Posterior cingulate gyrus (tissue), 11 donors: Measurements from ENCODE around the gene NSMCE1.
A peak's percentile ranks its signal among the peaks of the same experiment; 100 is the strongest.

Experiments
- DNase-seq, 10 donors: peaks; one replicate each; pipeline versions ENCODE4 v3.0.0 to v3.0.0-alpha.2; 2020 to 2021; ENCODE audit warnings: mixed read lengths in 3 of 10
- intact Hi-C: fragments of 100-400 bp; cut with DNase I; formaldehyde crosslinking; loops from one replicate; pipeline ENCODE4 v1.15.1; 2023

Gene NSMCE1

GRCh38 chr16:27245276-27246172 lies 23.0 kb downstream of the NSMCE1 start:
- intact Hi-C loops = no loop called here
- peak in 1 of 10 donors; percentile 69 for DNase-seq

- intact Hi-C loops = no loop called here
- peak in 1 of 10 donors; percentile 53 for DNase-seq
Observed at GRCh38 chr16:27244363-27244755, 24.2 kb downstream of the NSMCE1 start.

- intact Hi-C loops = no loop called here
- peak in 1 of 10 donors; percentile 43 for DNase-seq
Observed at GRCh38 chr16:27243725-27244362, 24.7 kb downstream of the NSMCE1 start.

- intact Hi-C loops = no loop called here
- DNase-seq = peak in 1 of 10 donors; percentile 85
Observed at GRCh38 chr16:27242868-27243590, 25.5 kb downstream of the NSMCE1 start.

GRCh38 chr16:27242398-27242797 lies 26.2 kb downstream of the NSMCE1 start:
- intact Hi-C loops = no loop called here
- DNase-seq = no peak

GRCh38 chr16:27241658-27242057 lies 26.9 kb downstream of the NSMCE1 start:
- peak in 1 of 10 donors; percentile 20 for DNase-seq
- intact Hi-C loops = no loop called here

GRCh38 chr16:27240948-27241531 lies 27.5 kb downstream of the NSMCE1 start:
- intact Hi-C loops = no loop called here
- peak in 1 of 10 donors; percentile 71 for DNase-seq

GRCh38 chr16:27239906-27240655 lies 28.5 kb downstream of the NSMCE1 start:
- peak in 1 of 10 donors; percentile 36 for DNase-seq
- intact Hi-C loops = no loop called here

- intact Hi-C loops = no loop called here
- DNase-seq = peak in 2 of 10 donors; percentile 23 to 62
Observed at GRCh38 chr16:27239026-27239425, 29.5 kb downstream of the NSMCE1 start.

GRCh38 chr16:27238591-27238990 lies 30.0 kb downstream of the NSMCE1 start:
- no peak for DNase-seq
- intact Hi-C loops = no loop called here

GRCh38 chr16:27238016-27238587 lies 30.5 kb downstream of the NSMCE1 start:
- DNase-seq = peak in 3 of 10 donors; percentile 68 to 83 (median 82)

GRCh38 chr16:27237219-27238015 lies 31.2 kb downstream of the NSMCE1 start:
- peak in 2 of 10 donors; percentile 75 to 81 for DNase-seq
- intact Hi-C loops = no loop called here

More at GRCh38 chr16:27238016-27238587, 30.5 kb downstream of the NSMCE1 start:
- intact Hi-C loops = no loop called here

- intact Hi-C loops = no loop called here
- DNase-seq = peak in 2 of 10 donors; percentile 26 to 45
Observed at GRCh38 chr16:27236635-27237218, 31.8 kb downstream of the NSMCE1 start.

GRCh38 chr16:27235938-27236245 lies 32.7 kb downstream of the NSMCE1 start:
- intact Hi-C loops = loop anchor here (2.0 kb wide), 2 partner anchors 131 to 221 kb away; no protein-coding TSS in a partner anchor
- peak in 2 of 10 donors; percentile 77 to 78 for DNase-seq

- peak; percentile 46 to 94 (median 70) for DNase-seq
- intact Hi-C loops = loop anchor here (2.0 kb wide), 2 partner anchors 132 to 222 kb away; no protein-coding TSS in a partner anchor
Observed at GRCh38 chr16:27235055-27235937, 33.3 kb downstream of the NSMCE1 start.

- peak in 3 of 10 donors; percentile 54 to 75 (median 64) for DNase-seq
- intact Hi-C loops = loop anchor here (2.0 kb wide), 2 partner anchors 132 to 222 kb away; no protein-coding TSS in a partner anchor
Observed at GRCh38 chr16:27234603-27235002, 34.0 kb downstream of the NSMCE1 start.

GRCh38 chr16:27234171-27234570 lies 34.4 kb downstream of the NSMCE1 start:
- DNase-seq = peak in 2 of 10 donors; percentile 26 to 42
- intact Hi-C loops = loop anchor here (2.0 kb wide), 2 partner anchors 133 to 223 kb away; no protein-coding TSS in a partner anchor
